ENCODE data around the gene POLR2H. TPM values are rescaled to one million over a fixed set of nuclear protein-coding genes. Genes with fewer than 3 reads are reported as not detected.

POLR2H gene
- total RNA-seq, 1 donor = 19.0 TPM

GRCh38 chr3:184381261-184382224 lies 20.0 kb downstream of the POLR2H start:
- Histone ChIP-seq H3K4me3 (ENCODE audit: low read length) (no peak overlapping the region), H3K4me1 (ENCODE audit: insufficient read depth, low read length) (peaks cover 15% of the 10 kb centered on the region), H3K9me3 (ENCODE audit: low read depth, low read length) (no peaks in the 10 kb centered on the region), H3K27me3 (ENCODE audit: insufficient read depth, low read length) (peaks cover 44% of the 10 kb centered on the region)

GRCh38 chr3:184382326-184383032 lies 21.0 kb downstream of the POLR2H start:
- no peak overlapping the region for H3K4me3 ChIP-seq (ENCODE audit: low read length)
- peaks cover 15% of the 10 kb centered on the region for H3K4me1 ChIP-seq (ENCODE audit: insufficient read depth, low read length)
- peaks cover 41% of the 10 kb centered on the region for H3K27me3 ChIP-seq (ENCODE audit: insufficient read depth, low read length)
- H3K9me3 ChIP-seq (ENCODE audit: low read depth, low read length) = no peaks in the 10 kb centered on the region

GRCh38 chr3:184383033-184383740 lies 21.7 kb downstream of the POLR2H start:
- Histone ChIP-seq H3K27me3 (ENCODE audit: insufficient read depth, low read length) (peaks cover 34% of the 10 kb centered on the region), H3K4me1 (ENCODE audit: insufficient read depth, low read length) (peaks cover 15% of the 10 kb centered on the region), H3K9me3 (ENCODE audit: low read depth, low read length) (no peaks in the 10 kb centered on the region), H3K4me3 (ENCODE audit: low read length) (no peak overlapping the region)

- Histone ChIP-seq H3K4me3 (ENCODE audit: low read length) (no peak overlapping the region), H3K27me3 (ENCODE audit: insufficient read depth, low read length) (peaks cover 22% of the 10 kb centered on the region), H3K9me3 (ENCODE audit: low read depth, low read length) (no peaks in the 10 kb centered on the region)
Observed at GRCh38 chr3:184384342-184384741, 22.8 kb downstream of the POLR2H start.

GRCh38 chr3:184384856-184385422 lies 23.4 kb downstream of the POLR2H start:
- peaks cover 15% of the 10 kb centered on the region for H3K4me1 ChIP-seq (ENCODE audit: insufficient read depth, low read length)
- H3K9me3 ChIP-seq (ENCODE audit: low read depth, low read length) = no peaks in the 10 kb centered on the region

More at GRCh38 chr3:184384342-184384741, 22.8 kb downstream of the POLR2H start:
- H3K4me1 ChIP-seq (ENCODE audit: insufficient read depth, low read length) = peaks cover 15% of the 10 kb centered on the region

GRCh38 chr3:184386047-184386806 lies 24.7 kb downstream of the POLR2H start:
- H3K4me1 ChIP-seq (ENCODE audit: insufficient read depth, low read length) = peaks cover 7% of the 10 kb centered on the region
- H3K27me3 ChIP-seq (ENCODE audit: insufficient read depth, low read length) = peaks cover 13% of the 10 kb centered on the region
- H3K4me3 ChIP-seq (ENCODE audit: low read length) = no peak overlapping the region
- H3K9me3 ChIP-seq (ENCODE audit: low read depth, low read length) = no peaks in the 10 kb centered on the region

More at GRCh38 chr3:184384856-184385422, 23.4 kb downstream of the POLR2H start:
- peaks cover 21% of the 10 kb centered on the region for H3K27me3 ChIP-seq (ENCODE audit: insufficient read depth, low read length)
- H3K4me3 ChIP-seq (ENCODE audit: low read length) = no peak overlapping the region

- H3K9me3 ChIP-seq (ENCODE audit: low read depth, low read length) = no peaks in the 10 kb centered on the region
- no peaks in the 10 kb centered on the region for H3K4me1 ChIP-seq (ENCODE audit: insufficient read depth, low read length)
- peaks cover 3% of the 10 kb centered on the region for H3K27me3 ChIP-seq (ENCODE audit: insufficient read depth, low read length)
- H3K4me3 ChIP-seq (ENCODE audit: low read length) = no peak overlapping the region
Observed at GRCh38 chr3:184387174-184387714, 25.7 kb downstream of the POLR2H start.

- Histone ChIP-seq H3K4me3 (ENCODE audit: low read length) (no peak overlapping the region), H3K4me1 (ENCODE audit: insufficient read depth, low read length) (no peaks in the 10 kb centered on the region), H3K9me3 (ENCODE audit: low read depth, low read length) (no peaks in the 10 kb centered on the region), H3K27me3 (ENCODE audit: insufficient read depth, low read length) (no peaks in the 10 kb centered on the region)
Observed at GRCh38 chr3:184388164-184388935, 26.8 kb downstream of the POLR2H start.

- Histone ChIP-seq H3K4me3 (ENCODE audit: low read length) (no peak overlapping the region), H3K9me3 (ENCODE audit: low read depth, low read length) (no peaks in the 10 kb centered on the region), H3K27me3 (ENCODE audit: insufficient read depth, low read length) (no peaks in the 10 kb centered on the region), H3K4me1 (ENCODE audit: insufficient read depth, low read length) (no peaks in the 10 kb centered on the region)
Observed at GRCh38 chr3:184388936-184389230, 27.4 kb downstream of the POLR2H start.

GRCh38 chr3:184389384-184389783 lies 27.9 kb downstream of the POLR2H start:
- Histone ChIP-seq H3K27me3 (ENCODE audit: insufficient read depth, low read length) (no peaks in the 10 kb centered on the region), H3K4me1 (ENCODE audit: insufficient read depth, low read length) (no peaks in the 10 kb centered on the region), H3K9me3 (ENCODE audit: low read depth, low read length) (no peaks in the 10 kb centered on the region), H3K4me3 (ENCODE audit: low read length) (no peak overlapping the region)

- Histone ChIP-seq H3K9me3 (ENCODE audit: low read depth, low read length) (no peaks in the 10 kb centered on the region), H3K4me3 (ENCODE audit: low read length) (no peak overlapping the region), H3K27me3 (ENCODE audit: insufficient read depth, low read length) (no peaks in the 10 kb centered on the region), H3K4me1 (ENCODE audit: insufficient read depth, low read length) (no peaks in the 10 kb centered on the region)
Observed at GRCh38 chr3:184389935-184390528, 28.5 kb downstream of the POLR2H start.

- no peaks in the 10 kb centered on the region for H3K9me3 ChIP-seq (ENCODE audit: low read depth, low read length)
- H3K27me3 ChIP-seq (ENCODE audit: insufficient read depth, low read length) = no peaks in the 10 kb centered on the region
Observed at GRCh38 chr3:184391266-184391665, 29.8 kb downstream of the POLR2H start.

GRCh38 chr3:184395320-184395660 lies 33.8 kb downstream of the POLR2H start:
- no peaks in the 10 kb centered on the region for H3K27me3 ChIP-seq (ENCODE audit: insufficient read depth, low read length)
- H3K9me3 ChIP-seq (ENCODE audit: low read depth, low read length) = no peaks in the 10 kb centered on the region

More at GRCh38 chr3:184391266-184391665, 29.8 kb downstream of the POLR2H start:
- Histone ChIP-seq H3K4me3 (ENCODE audit: low read length) (no peak overlapping the region), H3K4me1 (ENCODE audit: insufficient read depth, low read length) (no peaks in the 10 kb centered on the region)

More at GRCh38 chr3:184395320-184395660, 33.8 kb downstream of the POLR2H start:
- no peak overlapping the region for H3K4me3 ChIP-seq (ENCODE audit: low read length)
- H3K4me1 ChIP-seq (ENCODE audit: insufficient read depth, low read length) = no peaks in the 10 kb centered on the region

All from mononuclear cell (primary cell).